NB4 (cell line): Measurements from ENCODE around the gene HMGN4.
A peak's percentile ranks its signal among the peaks of the same experiment; 100 is the strongest.

Experiments used
- DNase-seq: peaks from one replicate; pipeline ENCODE4 v3.0.0; 2010; ENCODE audit warnings: low read depth
- H3K4me3 ChIP-seq: one replicate; pipeline ENCODE4 v1.5.1; 2011; ENCODE audit warnings: mild to moderate bottlenecking, low read depth, low read length, moderate library complexity
- CTCF ChIP-seq: IDR thresholded peaks from one replicate; pipeline ENCODE4 v1.5.1; 2012; ENCODE audit warnings: low read depth, low read length
- MAX ChIP-seq: IDR thresholded peaks from 2 replicates; pipeline ENCODE4 v1.6.1; 2011; ENCODE audit warnings: low read depth, low read length
- MYC ChIP-seq: IDR thresholded peaks from 2 replicates; pipeline ENCODE4 v1.6.1; 2011; ENCODE audit warnings: low read depth, low read length
- POLR2A ChIP-seq: IDR thresholded peaks from 2 replicates; pipeline ENCODE4 v1.6.1; 2011; ENCODE audit warnings: mild to moderate bottlenecking; ENCODE audit not compliant: insufficient read length; ENCODE audit errors: extremely low read depth

Gene HMGN4

GRCh38 chr6:26556263-26557070, 18.3 kb downstream of the HMGN4 start:
- TF ChIP-seq MYC: no peak
- no peak for TF ChIP-seq MAX
- H3K4me3 ChIP-seq: peak overlapping the region; percentile 73
- DNase-seq: peak; percentile 90

- TF ChIP-seq POLR2A (no peak), MAX (no peak), CTCF (no peak), MYC (no peak)
- no peak for DNase-seq
- no peak overlapping the region for H3K4me3 ChIP-seq
Observed at GRCh38 chr6:26561533-26562466, 23.6 kb downstream of the HMGN4 start.

- TF ChIP-seq POLR2A (no peak), MYC (no peak), CTCF (no peak), MAX (no peak)
- no peak for DNase-seq
- H3K4me3 ChIP-seq: no peak overlapping the region
Observed at GRCh38 chr6:26563488-26563887, 25.3 kb downstream of the HMGN4 start.

GRCh38 chr6:26568601-26569432, 30.7 kb downstream of the HMGN4 start:
- DNase-seq: peak; percentile 92
- H3K4me3 ChIP-seq: peak overlapping the region; percentile 62
- TF ChIP-seq MYC (peak; percentile 57; the same call in 1 of the 2 replicates), MAX (peak; percentile 46; the same call in 1 of the 2 replicates), POLR2A (no peak), CTCF (peak; percentile 5)

- peak overlapping the region; percentile 62 for H3K4me3 ChIP-seq
- TF ChIP-seq CTCF (no peak), MYC (no peak), MAX (no peak), POLR2A (no peak)
- no peak for DNase-seq
Observed at GRCh38 chr6:26569433-26569764, 31.2 kb downstream of the HMGN4 start.
